ENCODE measurements around the gene RABGAP1L.

RABGAP1L gene

GRCh38 chr1:174269989-174270651 lies 110.8 kb downstream of the RABGAP1L start:
- Histone ChIP-seq H3K27ac (no peak overlapping the region), H3K4me3 (ENCODE audit: low read depth, low read length) (no peak overlapping the region), H3K36me3 (replicated peaks) (no peaks in the 10 kb centered on the region), H3K27me3 (replicated peaks) (no peaks in the 10 kb centered on the region)
- in situ Hi-C loops (cut with HindIII; ENCODE audit: low pct_ligation_motif_present, low sequenced_read_pairs) = loop anchor here (25.0 kb wide), 1 partner anchor 467 kb away; no protein-coding TSS in a partner anchor
- no peak for TF ChIP-seq CTCF (IDR thresholded peaks at IDR 0.05; ENCODE audit: low read depth, low read length, missing control alignments)
- no peak for DNase-seq

DNA sequence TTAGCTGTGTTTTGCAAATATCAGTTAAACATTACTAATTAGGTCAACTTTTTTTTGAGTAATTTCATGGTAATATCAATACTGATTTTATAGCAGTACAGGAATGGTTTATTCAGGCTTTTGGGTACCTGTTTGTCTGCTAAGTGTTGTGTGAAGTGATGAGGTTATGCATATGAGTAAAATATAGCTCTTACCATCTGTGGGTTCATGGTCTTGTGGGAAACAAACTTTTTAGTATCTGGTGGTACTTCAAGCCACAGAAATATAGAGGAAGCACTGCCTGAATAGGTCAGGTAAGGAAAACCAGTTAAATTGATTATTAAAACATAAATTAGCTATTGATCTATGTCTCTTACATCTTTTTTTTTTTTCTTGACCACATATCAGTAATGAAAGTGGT lies 113.9 kb downstream of the RABGAP1L start:
- in situ Hi-C loops (cut with HindIII; ENCODE audit: low pct_ligation_motif_present, low sequenced_read_pairs) = loop anchor here (25.0 kb wide), 1 partner anchor 464 kb away; no protein-coding TSS in a partner anchor
- TF ChIP-seq CTCF (IDR thresholded peaks at IDR 0.05; ENCODE audit: low read depth, low read length, missing control alignments) = no peak
- Histone ChIP-seq H3K4me3 (ENCODE audit: low read depth, low read length) (no peak overlapping the region), H3K27ac (no peak overlapping the region), H3K36me3 (replicated peaks) (no peaks in the 10 kb centered on the region), H3K27me3 (replicated peaks) (no peaks in the 10 kb centered on the region)
- DNase-seq = no peak

GRCh38 chr1:174273776-174274175 lies 114.5 kb downstream of the RABGAP1L start:
- no peaks in the 10 kb centered on the region for H3K36me3 ChIP-seq (replicated peaks)
- H3K27ac ChIP-seq = no peak overlapping the region
- no peaks in the 10 kb centered on the region for H3K27me3 ChIP-seq (replicated peaks)
- in situ Hi-C loops (cut with HindIII; ENCODE audit: low pct_ligation_motif_present, low sequenced_read_pairs) = loop anchor here (25.0 kb wide), 1 partner anchor 464 kb away; no protein-coding TSS in a partner anchor
- no peak overlapping the region for H3K4me3 ChIP-seq (ENCODE audit: low read depth, low read length)
- no peak for DNase-seq
- TF ChIP-seq CTCF (IDR thresholded peaks at IDR 0.05; ENCODE audit: low read depth, low read length, missing control alignments) = no peak

GRCh38 chr1:174274452-174274851 lies 115.1 kb downstream of the RABGAP1L start:
- in situ Hi-C loops (cut with HindIII; ENCODE audit: low pct_ligation_motif_present, low sequenced_read_pairs) = loop anchor here (25.0 kb wide), 1 partner anchor 463 kb away; no protein-coding TSS in a partner anchor

DNA sequence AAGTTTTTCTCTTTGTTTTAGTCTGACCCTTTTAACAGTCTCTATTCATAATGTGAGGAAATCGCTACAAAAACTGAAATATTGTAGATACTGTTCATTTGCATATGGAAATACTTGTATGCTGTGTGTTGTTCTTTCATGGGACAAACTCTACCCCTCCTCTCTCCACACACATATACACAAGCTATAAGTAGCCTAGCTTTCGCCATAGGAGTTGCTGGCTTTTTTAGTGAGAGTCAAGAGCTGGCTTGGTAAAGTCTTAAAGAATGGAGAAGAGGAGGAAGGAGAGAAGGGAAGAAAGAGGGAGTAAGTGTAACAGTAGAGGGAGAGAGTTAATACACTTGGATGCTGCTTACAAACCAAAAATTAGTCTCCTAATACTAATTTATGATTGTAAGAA lies 115.6 kb downstream of the RABGAP1L start:
- DNase-seq = no peak
- Histone ChIP-seq H3K27ac (no peak overlapping the region), H3K4me3 (ENCODE audit: low read depth, low read length) (no peak overlapping the region), H3K36me3 (replicated peaks) (no peaks in the 10 kb centered on the region), H3K27me3 (replicated peaks) (no peaks in the 10 kb centered on the region)
- TF ChIP-seq CTCF (IDR thresholded peaks at IDR 0.05; ENCODE audit: low read depth, low read length, missing control alignments) = no peak
- in situ Hi-C loops (cut with HindIII; ENCODE audit: low pct_ligation_motif_present, low sequenced_read_pairs) = loop anchor here (25.0 kb wide), 1 partner anchor 462 kb away; no protein-coding TSS in a partner anchor

More at GRCh38 chr1:174274452-174274851, 115.1 kb downstream of the RABGAP1L start:
- Histone ChIP-seq H3K36me3 (replicated peaks) (no peaks in the 10 kb centered on the region), H3K27me3 (replicated peaks) (no peaks in the 10 kb centered on the region), H3K4me3 (ENCODE audit: low read depth, low read length) (no peak overlapping the region), H3K27ac (no peak overlapping the region)
- TF ChIP-seq CTCF (IDR thresholded peaks at IDR 0.05; ENCODE audit: low read depth, low read length, missing control alignments) = no peak
- DNase-seq = no peak
